ENCODE results near the gene NMD3. TPM values are rescaled to one million over a fixed set of nuclear protein-coding genes. Genes with fewer than 3 reads are reported as not detected.

Gene NMD3
- total RNA-seq, 4 donors from 2014 or later: 25.4 to 37.0 (median 30.0) TPM

DNA sequence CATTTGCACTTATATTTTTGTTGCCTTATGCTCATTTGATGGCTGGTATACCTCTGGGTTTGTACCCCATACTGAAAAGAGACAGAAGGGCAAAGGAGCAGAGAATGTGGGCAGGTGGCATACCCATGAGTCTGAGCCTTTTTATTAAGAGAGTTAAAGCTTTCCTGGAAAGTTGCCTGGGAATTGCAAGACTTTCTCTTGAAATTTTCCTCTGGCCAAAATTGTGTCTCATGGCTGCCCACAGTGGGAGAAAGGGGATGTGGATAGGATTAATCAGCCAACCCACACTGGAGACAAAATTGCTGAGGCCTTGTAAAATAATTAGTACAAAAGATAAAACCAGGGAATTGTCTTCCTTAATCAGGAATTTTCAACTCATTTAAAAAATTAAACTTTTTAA, 8.2 kb upstream of the NMD3 start:
- intact Hi-C loops (cut with DNase I; ENCODE audit: low total_unique reads): no loop called here
- TF ChIP-seq, protein P1, sequence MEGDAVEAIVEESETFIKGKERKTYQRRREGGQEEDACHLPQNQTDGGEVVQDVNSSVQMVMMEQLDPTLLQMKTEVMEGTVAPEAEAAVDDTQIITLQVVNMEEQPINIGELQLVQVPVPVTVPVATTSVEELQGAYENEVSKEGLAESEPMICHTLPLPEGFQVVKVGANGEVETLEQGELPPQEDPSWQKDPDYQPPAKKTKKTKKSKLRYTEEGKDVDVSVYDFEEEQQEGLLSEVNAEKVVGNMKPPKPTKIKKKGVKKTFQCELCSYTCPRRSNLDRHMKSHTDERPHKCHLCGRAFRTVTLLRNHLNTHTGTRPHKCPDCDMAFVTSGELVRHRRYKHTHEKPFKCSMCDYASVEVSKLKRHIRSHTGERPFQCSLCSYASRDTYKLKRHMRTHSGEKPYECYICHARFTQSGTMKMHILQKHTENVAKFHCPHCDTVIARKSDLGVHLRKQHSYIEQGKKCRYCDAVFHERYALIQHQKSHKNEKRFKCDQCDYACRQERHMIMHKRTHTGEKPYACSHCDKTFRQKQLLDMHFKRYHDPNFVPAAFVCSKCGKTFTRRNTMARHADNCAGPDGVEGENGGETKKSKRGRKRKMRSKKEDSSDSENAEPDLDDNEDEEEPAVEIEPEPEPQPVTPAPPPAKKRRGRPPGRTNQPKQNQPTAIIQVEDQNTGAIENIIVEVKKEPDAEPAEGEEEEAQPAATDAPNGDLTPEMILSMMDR (IDR thresholded peaks at IDR 0.05): no peak
- TF ChIP-seq POLR2A (IDR thresholded peaks at IDR 0.05): no peak
- H3K4me3 ChIP-seq (ENCODE audit: low read depth, poor library complexity, severe bottlenecking): no peak overlapping the region
- DNase-seq (ENCODE audit: low spot score in 2 of 2): no peak

DNA sequence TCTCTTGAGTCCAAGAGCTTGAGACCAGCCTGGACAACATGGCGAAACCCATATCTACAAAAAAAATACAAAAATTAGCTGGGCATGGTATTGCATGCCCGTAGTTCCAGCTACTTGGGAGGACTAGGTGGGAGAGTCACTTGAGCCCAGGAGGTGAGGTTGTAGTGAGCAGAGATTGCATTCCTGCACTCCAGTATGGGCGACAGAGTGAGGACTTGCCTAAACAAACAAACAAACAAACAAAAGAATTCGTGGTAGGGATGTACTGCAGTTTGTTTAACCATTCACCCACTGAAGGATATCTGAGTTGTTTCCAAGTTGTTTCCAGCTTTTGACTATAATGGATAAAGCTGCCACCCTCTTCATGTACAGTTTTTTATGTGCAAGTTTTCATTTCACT, 7.5 kb upstream of the NMD3 start:
- no peak overlapping the region for H3K4me3 ChIP-seq (ENCODE audit: low read depth, poor library complexity, severe bottlenecking)
- DNase-seq (ENCODE audit: low spot score in 2 of 2): no peak
- WGBS, 2 donors: 66 to 74% methylated on average over 4 of the region's 4 CpGs
- intact Hi-C loops (cut with DNase I; ENCODE audit: low total_unique reads): no loop called here
- no peak for TF ChIP-seq POLR2A (IDR thresholded peaks at IDR 0.05)
- TF ChIP-seq, protein P1 (IDR thresholded peaks at IDR 0.05): no peak

DNA sequence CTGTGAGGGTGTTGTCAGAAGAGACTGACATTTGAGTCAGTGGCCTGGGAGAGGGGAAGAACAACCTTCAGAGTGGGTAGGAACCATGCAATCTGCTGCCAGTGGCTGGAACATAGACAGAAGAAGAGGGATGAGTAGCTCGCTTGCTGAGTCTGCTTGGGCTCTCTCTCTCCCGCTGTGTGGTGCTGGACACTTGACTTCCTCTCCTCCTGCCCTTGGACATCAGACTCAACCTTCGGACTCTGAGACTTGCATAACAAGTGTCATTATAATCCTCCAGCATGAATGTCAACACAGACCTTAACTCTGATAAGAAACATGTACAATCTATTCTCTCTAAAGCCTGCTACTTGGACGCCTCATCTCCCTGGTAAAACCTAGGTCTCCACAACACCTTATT, 5.9 kb upstream of the NMD3 start:
- intact Hi-C loops (cut with DNase I; ENCODE audit: low total_unique reads): no loop called here
- WGBS, 2 donors: 94 to 97% methylated on average over 4 of the region's 4 CpGs
- DNase-seq (ENCODE audit: low spot score in 2 of 2): no peak
- H3K4me3 ChIP-seq (ENCODE audit: low read depth, poor library complexity, severe bottlenecking): no peak overlapping the region
- TF ChIP-seq POLR2A (IDR thresholded peaks at IDR 0.05): no peak

DNA sequence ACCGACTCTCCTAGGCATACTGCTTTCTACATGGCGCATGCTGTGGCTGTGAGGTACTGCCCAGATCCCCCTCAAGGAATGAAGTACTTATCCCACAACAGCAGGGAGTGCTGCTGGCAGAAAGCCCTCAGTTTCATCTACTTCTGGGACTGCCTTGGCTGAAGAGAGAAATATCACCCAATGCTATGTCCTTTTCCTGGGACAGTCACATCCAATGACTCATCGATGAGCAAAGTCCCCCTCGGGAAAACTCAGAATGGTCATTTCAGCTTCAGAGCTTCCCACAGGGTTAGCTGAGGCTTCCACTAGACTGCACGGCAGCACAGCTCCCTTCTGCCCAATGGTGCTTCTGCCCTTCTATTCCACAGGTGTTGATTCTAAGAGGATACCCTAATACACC, 3.6 kb upstream of the NMD3 start:
- H3K4me3 ChIP-seq (ENCODE audit: low read depth, poor library complexity, severe bottlenecking): no peak overlapping the region

DNA sequence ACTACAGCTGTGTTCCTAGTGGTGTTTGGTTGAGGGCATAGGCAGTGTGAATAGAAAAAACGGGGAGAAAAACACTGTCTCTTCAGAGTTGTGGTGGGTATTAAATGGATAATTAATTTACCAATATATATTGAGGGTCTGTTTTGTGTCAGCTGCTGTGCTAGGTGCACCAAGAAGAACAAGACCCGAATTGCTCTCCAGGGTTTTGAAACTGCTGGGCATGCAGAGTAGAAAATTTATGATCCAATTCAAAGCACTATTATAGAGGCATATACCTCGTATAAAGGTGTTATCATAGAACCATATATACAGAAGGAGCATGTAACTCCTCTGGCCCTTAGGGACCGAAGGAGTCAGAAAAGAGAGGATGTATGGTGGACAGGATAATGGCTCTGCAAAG, 1.6 kb upstream of the NMD3 start:
- intact Hi-C loops (cut with DNase I; ENCODE audit: low total_unique reads): no loop called here
- TF ChIP-seq POLR2A (IDR thresholded peaks at IDR 0.05): no peak
- TF ChIP-seq, protein P1 (IDR thresholded peaks at IDR 0.05): no peak
- H3K4me3 ChIP-seq (ENCODE audit: low read depth, poor library complexity, severe bottlenecking): no peak overlapping the region
- DNase-seq (ENCODE audit: low spot score in 2 of 2): no peak
- WGBS, 2 donors: 96 to 98% methylated on average over 4 of the region's 4 CpGs

More for the DNA sequence above, 3.6 kb upstream of the NMD3 start:
- TF ChIP-seq, protein P1 (IDR thresholded peaks at IDR 0.05): no peak
- TF ChIP-seq POLR2A (IDR thresholded peaks at IDR 0.05): no peak
- intact Hi-C loops (cut with DNase I; ENCODE audit: low total_unique reads): no loop called here
- no peak for DNase-seq (ENCODE audit: low spot score in 2 of 2)
- WGBS, 2 donors: 78 to 91% methylated on average over 5 of the region's 5 CpGs

DNA sequence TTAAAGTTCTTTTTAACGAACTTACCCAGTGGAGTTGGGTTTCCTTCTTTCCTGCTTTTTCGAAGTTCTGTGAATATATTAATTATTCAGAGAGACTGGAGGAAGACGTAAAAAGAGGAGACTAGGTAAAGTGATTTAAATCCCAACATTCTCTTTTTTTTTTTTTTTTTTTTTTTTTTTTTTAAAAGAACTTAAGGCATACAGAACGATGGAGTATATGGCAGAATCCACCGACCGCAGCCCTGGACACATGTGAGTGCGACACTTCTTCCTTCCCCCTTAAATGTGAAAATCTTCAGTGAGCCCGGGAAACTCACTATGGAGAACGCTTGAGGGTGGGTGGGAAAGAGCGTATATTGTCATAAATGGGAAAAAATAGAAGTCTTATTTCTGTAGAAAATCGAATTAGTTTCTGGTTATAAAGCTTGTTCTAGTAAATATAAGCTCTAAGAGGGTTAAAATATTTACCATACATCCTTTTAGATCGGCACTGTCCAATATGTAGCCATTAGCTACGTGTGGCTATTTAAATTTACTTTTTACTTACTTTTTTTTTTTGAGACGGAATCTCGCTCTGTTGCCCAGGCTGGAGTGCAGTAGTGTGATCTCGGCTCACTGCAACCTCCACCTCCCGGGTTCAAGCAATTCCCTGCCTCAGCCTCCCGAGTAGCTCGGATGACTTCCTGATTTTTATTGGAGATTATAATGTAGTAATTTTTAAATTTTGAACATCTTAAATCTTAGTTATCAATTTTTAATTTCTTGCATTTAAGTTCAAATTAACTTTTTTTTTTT, 892 bp downstream of the NMD3 start:
- 4 to 6% methylated on average over 19 of the region's 19 CpGs for WGBS, 2 donors
- peak overlapping the region; percentile 99 for H3K4me3 ChIP-seq (ENCODE audit: low read depth, poor library complexity, severe bottlenecking)
- TF ChIP-seq POLR2A (IDR thresholded peaks at IDR 0.05): no peak
- TF ChIP-seq, protein P1 (IDR thresholded peaks at IDR 0.05): no peak
- intact Hi-C loops (cut with DNase I; ENCODE audit: low total_unique reads): no loop called here
- no peak for DNase-seq (ENCODE audit: low spot score in 2 of 2)

All from lower leg skin (tissue), 4 donors.